GM12878 (cell line): Measurements from ENCODE around the gene CLIC5. TPM values are rescaled to one million over a fixed set of nuclear protein-coding genes. Genes with fewer than 3 reads are reported as not detected.

ENCODE experiments used
- ATAC-seq: fragments of 200-7000 bp; cut with Tn5 transposase; 3 replicates; pipeline ENCODE4 v1.9.1; 2020; ENCODE audit warnings: mild to moderate bottlenecking, moderate library complexity
- BruUV-seq: library from RNA; stranded (reverse); fragments of 400-500 nt; replicated peaks from 2 replicates; lab custom pipeline; 2021; lab: Mats Ljungman, UMichigan
- CTCF ChIA-PET: fragments of 300-600 bp; sonication (Branson Sonifier 250); formaldehyde crosslinking; extraction: SDS; loops from one replicate; lab custom pipeline; 2021; ENCODE audit warnings: inconsistent platforms; lab: Yijun Ruan, JAX
- POLR2A ChIA-PET: fragments of 350-600 bp; formaldehyde crosslinking; extraction: SDS; loops from one replicate; lab custom pipeline; 2021; ENCODE audit warnings: inconsistent platforms; lab: Charles Lee
- RAD21 ChIA-PET: fragments of 300-600 bp; sonication (Branson Sonifier 250); formaldehyde crosslinking; loops from one replicate; lab custom pipeline; 2023; ENCODE audit warnings: antibody characterized with exemption; ENCODE audit not compliant: unreplicated experiment; lab: Charles Lee
- SMC1A ChIA-PET: fragments of 300-600 bp; sonication (Branson Sonifier 250); formaldehyde crosslinking; loops from one replicate; lab custom pipeline; 2023; ENCODE audit not compliant: unreplicated experiment, uncharacterized antibody; lab: Charles Lee
- DNase-seq: peaks from one replicate; pipeline ENCODE4 v3.0.0-alpha.2; 2011; ENCODE audit warnings: low read depth, low spot score
- FAIRE-seq: peaks from 3 replicates; lab custom pipeline; 2011; peaks lifted over from hg19 to GRCh38; lab: Jason Lieb, UNC
- H2AFZ ChIP-seq: 2 replicates; pipeline ENCODE4 v1.6.0; 2011; ENCODE audit warnings: low read depth, low read length, control low read depth; ENCODE audit not compliant: control insufficient read depth
- H3K27ac ChIP-seq: 2 replicates; pipeline ENCODE4 v1.5.1; 2011; ENCODE audit warnings: control low read depth; ENCODE audit not compliant: control insufficient read depth, insufficient read depth
- H3K27me3 ChIP-seq, 2 experiments: replicated peaks in 1 of 2; 2 replicates each; pipeline versions ENCODE4 v1.6.0 to v1.6.1; 2011; ENCODE audit warnings: low read length in 1 of 2; ENCODE audit not compliant: control insufficient read depth in 2 of 2, insufficient read depth in 2 of 2
- H3K36me3 ChIP-seq, 2 experiments: 2 replicates each; pipeline ENCODE4 v1.5.1; 2011; ENCODE audit warnings: low read length in 1 of 2; ENCODE audit not compliant: control insufficient read depth in 2 of 2, insufficient read depth in 2 of 2
- H3K4me1 ChIP-seq: 2 replicates; pipeline ENCODE4 v1.6.1; 2011; ENCODE audit warnings: mild to moderate bottlenecking, low read length, moderate library complexity, mixed read lengths; ENCODE audit not compliant: control insufficient read depth, insufficient read depth
- H3K4me2 ChIP-seq: 2 replicates; pipeline ENCODE4 v1.6.0; 2011; ENCODE audit warnings: control low read depth; ENCODE audit not compliant: control insufficient read depth, insufficient read depth
- H3K4me3 ChIP-seq: fragments of 200-600 bp; sonication (generic); 2 replicates; pipeline ENCODE4 v1.5.1; 2016
- H3K79me2 ChIP-seq: 2 replicates; pipeline ENCODE4 v1.6.0; 2011; ENCODE audit warnings: low read length; ENCODE audit not compliant: control insufficient read depth, insufficient read depth
- H3K9ac ChIP-seq: 2 replicates; pipeline ENCODE4 v1.8.0; 2011; ENCODE audit warnings: low read length, control low read depth, mixed read lengths; ENCODE audit not compliant: control insufficient read depth, insufficient read depth
- H3K9me3 ChIP-seq: replicated peaks from 3 replicates; pipeline ENCODE4 v1.5.1; 2011; ENCODE audit warnings: mild to moderate bottlenecking, low read length; ENCODE audit not compliant: control insufficient read depth, insufficient read depth
- H4K20me1 ChIP-seq: 2 replicates; pipeline ENCODE4 v1.6.0; 2011; ENCODE audit not compliant: control insufficient read depth, insufficient read depth
- CEBPB ChIP-seq, 2 experiments: fragments of 150-350 bp in 1 of 2; IDR thresholded peaks; 2 replicates each; pipeline ENCODE4 v1.6.1; 2012 to 2014; ENCODE audit warnings: low read depth in 2 of 2, low read length in 2 of 2, borderline replicate concordance in 1 of 2, inconsistent platforms in 1 of 2
- CUX1 ChIP-seq: IDR thresholded peaks from 2 replicates; pipeline ENCODE4 v1.6.1; 2012; ENCODE audit warnings: improper control_type of control experiment, low read depth, low read length; ENCODE audit not compliant: insufficient replicate concordance
- HCFC1 ChIP-seq: fragments of 150-350 bp; IDR thresholded peaks from 2 replicates; pipeline ENCODE4 v1.6.1; 2014; ENCODE audit warnings: low read length
- IRF5 ChIP-seq: fragments of 450-650 bp; IDR thresholded peaks from 2 replicates; pipeline ENCODE4 v1.6.1; 2017; ENCODE audit warnings: borderline replicate concordance
- MYC ChIP-seq: IDR thresholded peaks from 2 replicates; pipeline ENCODE4 v1.6.1; 2011; ENCODE audit warnings: mild to moderate bottlenecking, low read length, moderate library complexity, inconsistent platforms; ENCODE audit not compliant: insufficient read depth, insufficient replicate concordance, insufficient read length, severe bottlenecking
- NR2C1 ChIP-seq: fragments of 450-650 bp; IDR thresholded peaks from 2 replicates; pipeline ENCODE4 v1.6.1; 2017; ENCODE audit warnings: antibody characterized with exemption, mild to moderate bottlenecking, moderate library complexity
- TCF3 ChIP-seq: IDR thresholded peaks from 2 replicates; pipeline ENCODE4 v1.6.1; 2012; ENCODE audit warnings: low read depth, mild to moderate bottlenecking, low read length, borderline replicate concordance; ENCODE audit not compliant: insufficient read depth
- TCF7 ChIP-seq: IDR thresholded peaks from 2 replicates; pipeline ENCODE4 v1.6.1; 2014; ENCODE audit warnings: antibody characterized with exemption, borderline replicate concordance
- ZBED1 ChIP-seq: IDR thresholded peaks from 2 replicates; pipeline ENCODE4 v1.6.1; 2016; ENCODE audit warnings: borderline replicate concordance
- ZZZ3 ChIP-seq: IDR thresholded peaks from 2 replicates; pipeline ENCODE4 v1.6.1; 2011; ENCODE audit warnings: low read depth; ENCODE audit not compliant: control insufficient read depth, insufficient read length
- WGBS: methylation state at CpG from one replicate; pipeline ENCODE4 v1.1.6; 2016; ENCODE audit warnings: low lambda C conversion rate; ENCODE audit not compliant: insufficient replicate concordance, insufficient coverage; ENCODE audit errors: missing lambda C conversion rate; 5-methylcytosine and 5-hydroxymethylcytosine counted together
- in situ Hi-C: fragments of 300-500 bp; cut with MboI; formaldehyde crosslinking; loops from 9 replicates; pipeline ENCODE4 v1.14.3; 2018; ENCODE audit warnings: mixed read lengths
- intact Hi-C: fragments of 100-400 bp; cut with micrococcal nuclease; formaldehyde crosslinking; loops from one replicate; pipeline ENCODE4 v1.14.2; 2022; ENCODE audit not compliant: unreplicated experiment
- polyA plus RNA-seq, 11 experiments: library from polyadenylated mRNA; depleted of rRNA in 4 of 11; unstranded in 6 of 11; stranded (reverse) in 5 of 11; fragments of >200 nt; fragmentation: Nextera tagmentation in 4 of 11; fragmentation: Illumina TruSeq in 1 of 11; extraction: Ambion mirVana in 4 of 11; extraction: Trizol in 1 of 11; gene quantifications; 1 replicate in 1 of 11; 2 replicates in 10 of 11; pipeline versions ENCODE4 v1.2.1 to v1.2.3, GENCODE V29; 2011 to 2016; ENCODE audit warnings: inconsistent platforms in 2 of 11, missing spikeins in 2 of 11, low read depth in 1 of 11
- total RNA-seq, 4 experiments: library from RNA; depleted of rRNA in 3 of 4; stranded (reverse); fragments of >200 nt in 3 of 4; fragmentation: Illumina TruSeq in 1 of 4; extraction: Trizol in 1 of 4; gene quantifications; 2 replicates each; pipeline versions ENCODE4 v1.2.1 to v1.2.3, GENCODE V29; 2013 to 2021

The CLIC5 gene
- total and polyA plus RNA-seq, 10 of the 15 experiments (the other 5 are each of a cell fraction or from before 2014, with no cell fraction given), result 0.01 to 0.08 (median 0.02) TPM; not detected in 7

DNA sequence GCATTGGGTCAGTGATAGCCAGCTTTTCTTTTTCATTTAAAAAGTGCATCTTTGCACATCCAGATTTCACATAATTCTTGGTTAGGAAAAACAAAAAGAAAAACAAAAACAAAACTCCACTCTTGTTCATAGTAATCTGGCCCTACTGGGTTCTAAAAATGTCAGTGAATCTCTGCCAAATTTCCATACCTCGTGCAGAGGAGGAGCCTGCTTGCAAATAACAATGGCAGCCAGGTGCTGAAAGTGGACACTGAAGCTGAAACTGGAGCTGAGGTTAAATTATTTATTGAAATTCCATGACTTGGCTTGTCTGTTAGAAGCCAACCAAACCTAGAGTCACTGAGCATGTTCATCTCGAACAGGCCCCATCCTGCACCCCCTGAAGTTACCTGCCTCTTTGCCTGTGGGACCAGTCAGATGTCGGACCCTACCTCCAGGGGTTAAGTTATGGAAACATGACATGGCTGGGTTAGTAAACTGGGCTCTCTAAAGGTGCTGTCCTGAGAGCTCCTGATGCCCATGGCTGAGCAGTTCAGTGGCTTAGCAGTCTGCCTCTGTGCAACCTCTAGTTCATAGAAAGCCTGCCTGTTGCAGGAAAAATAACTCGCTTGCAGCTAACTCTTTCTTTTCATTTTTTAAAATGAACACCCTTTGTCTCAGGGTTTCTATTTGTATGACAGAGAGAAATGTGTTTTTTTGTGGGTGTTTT lies 42.7 kb downstream of the CLIC5 start:
- Histone ChIP-seq H3K79me2 (no peaks in the 10 kb centered on the region), H2AFZ (no peak overlapping the region), H3K36me3 (no peaks in the 10 kb centered on the region), H3K27ac (no peak overlapping the region), H3K9me3 (no peaks in the 10 kb centered on the region; the same call in 2 of the 3 replicates), H3K4me1 (no peaks in the 10 kb centered on the region), H3K9ac (no peak overlapping the region), H3K4me2 (no peak overlapping the region), H3K27me3 (no peaks in the 10 kb centered on the region), H4K20me1 (no peaks in the 10 kb centered on the region), H3K4me3 (no peak overlapping the region)
- SMC1A ChIA-PET, result interaction anchor here (1.1 kb wide), 1 partner anchor 25 kb away, joined by 3 read pairs; no protein-coding TSS in a partner anchor
- ATAC-seq (no peak), FAIRE-seq (no peak), DNase-seq (no peak)
- intact Hi-C loops (no loop called here), in situ Hi-C loops (no loop called here)
- RAD21 ChIA-PET, result no interaction called here
- TF ChIP-seq HCFC1 (no peak), ZZZ3 (no peak), TCF7 (no peak), CUX1 (no peak), ZBED1 (no peak), MYC (no peak), IRF5 (no peak), CEBPB (IDR thresholded peaks at IDR 0.05; ENCODE audit: borderline replicate concordance in 1 of 2, low read depth in 2 of 2, low read length in 2 of 2) (no peak), NR2C1 (no peak), TCF3 (no peak)
- CTCF ChIA-PET, result interaction anchor here (0.7 kb wide), 1 partner anchor 564 kb away, joined by 3 read pairs; no protein-coding TSS in a partner anchor
- POLR2A ChIA-PET, result no interaction called here
- BruUV-seq, result no TSS peak
- 16% methylated on average over 4 of the region's 4 CpGs for WGBS
